ENCODE measurements around the gene MRPS24.

DNA sequence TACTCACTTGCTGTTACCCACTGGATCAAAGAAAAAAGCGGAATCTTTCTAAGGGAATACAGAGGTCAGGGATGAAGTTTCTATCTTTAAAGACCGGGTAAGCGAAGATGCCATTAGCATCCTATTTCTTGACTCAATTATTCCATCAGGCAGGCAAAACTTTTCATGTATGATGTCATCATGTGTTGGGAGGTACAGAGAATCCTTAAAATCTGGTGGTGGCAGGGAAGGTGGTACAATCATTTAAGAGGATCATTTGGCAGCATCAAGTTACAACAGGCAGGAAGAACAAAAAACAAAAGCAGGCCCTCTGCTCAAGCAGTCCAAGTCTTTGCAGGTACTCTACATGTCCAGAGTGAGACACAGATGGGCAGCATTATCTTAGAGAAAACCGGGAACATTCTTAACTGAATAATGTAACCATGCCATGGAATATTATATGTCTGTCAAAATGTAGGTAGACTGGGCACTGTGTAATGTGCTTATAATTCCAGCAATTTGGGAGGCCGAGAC, 33.3 kb upstream of the MRPS24 start:
- TF ChIP-seq, protein P1, sequence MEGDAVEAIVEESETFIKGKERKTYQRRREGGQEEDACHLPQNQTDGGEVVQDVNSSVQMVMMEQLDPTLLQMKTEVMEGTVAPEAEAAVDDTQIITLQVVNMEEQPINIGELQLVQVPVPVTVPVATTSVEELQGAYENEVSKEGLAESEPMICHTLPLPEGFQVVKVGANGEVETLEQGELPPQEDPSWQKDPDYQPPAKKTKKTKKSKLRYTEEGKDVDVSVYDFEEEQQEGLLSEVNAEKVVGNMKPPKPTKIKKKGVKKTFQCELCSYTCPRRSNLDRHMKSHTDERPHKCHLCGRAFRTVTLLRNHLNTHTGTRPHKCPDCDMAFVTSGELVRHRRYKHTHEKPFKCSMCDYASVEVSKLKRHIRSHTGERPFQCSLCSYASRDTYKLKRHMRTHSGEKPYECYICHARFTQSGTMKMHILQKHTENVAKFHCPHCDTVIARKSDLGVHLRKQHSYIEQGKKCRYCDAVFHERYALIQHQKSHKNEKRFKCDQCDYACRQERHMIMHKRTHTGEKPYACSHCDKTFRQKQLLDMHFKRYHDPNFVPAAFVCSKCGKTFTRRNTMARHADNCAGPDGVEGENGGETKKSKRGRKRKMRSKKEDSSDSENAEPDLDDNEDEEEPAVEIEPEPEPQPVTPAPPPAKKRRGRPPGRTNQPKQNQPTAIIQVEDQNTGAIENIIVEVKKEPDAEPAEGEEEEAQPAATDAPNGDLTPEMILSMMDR (IDR thresholded peaks at IDR 0.05 in 4 of 5, conservative IDR thresholded peaks at IDR 0.05 in 1 of 5): no peak
- no peak for TF ChIP-seq POLR2A (IDR thresholded peaks at IDR 0.05)

All from gastrocnemius medialis (tissue), 4 donors.